DMS153 (cell line): ENCODE data around the gene IL15.
"Not testable (repeated sequence)": the region's sequence is repeated elsewhere in the genome, so short reads cannot be mapped to it uniquely, and the experiment has no call there.

Experiments
- DNase-seq: peaks from one replicate; lab custom pipeline; 2025; lab: John Stamatoyannopoulos, UW

Gene IL15, protein sequence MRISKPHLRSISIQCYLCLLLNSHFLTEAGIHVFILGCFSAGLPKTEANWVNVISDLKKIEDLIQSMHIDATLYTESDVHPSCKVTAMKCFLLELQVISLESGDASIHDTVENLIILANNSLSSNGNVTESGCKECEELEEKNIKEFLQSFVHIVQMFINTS

DNA sequence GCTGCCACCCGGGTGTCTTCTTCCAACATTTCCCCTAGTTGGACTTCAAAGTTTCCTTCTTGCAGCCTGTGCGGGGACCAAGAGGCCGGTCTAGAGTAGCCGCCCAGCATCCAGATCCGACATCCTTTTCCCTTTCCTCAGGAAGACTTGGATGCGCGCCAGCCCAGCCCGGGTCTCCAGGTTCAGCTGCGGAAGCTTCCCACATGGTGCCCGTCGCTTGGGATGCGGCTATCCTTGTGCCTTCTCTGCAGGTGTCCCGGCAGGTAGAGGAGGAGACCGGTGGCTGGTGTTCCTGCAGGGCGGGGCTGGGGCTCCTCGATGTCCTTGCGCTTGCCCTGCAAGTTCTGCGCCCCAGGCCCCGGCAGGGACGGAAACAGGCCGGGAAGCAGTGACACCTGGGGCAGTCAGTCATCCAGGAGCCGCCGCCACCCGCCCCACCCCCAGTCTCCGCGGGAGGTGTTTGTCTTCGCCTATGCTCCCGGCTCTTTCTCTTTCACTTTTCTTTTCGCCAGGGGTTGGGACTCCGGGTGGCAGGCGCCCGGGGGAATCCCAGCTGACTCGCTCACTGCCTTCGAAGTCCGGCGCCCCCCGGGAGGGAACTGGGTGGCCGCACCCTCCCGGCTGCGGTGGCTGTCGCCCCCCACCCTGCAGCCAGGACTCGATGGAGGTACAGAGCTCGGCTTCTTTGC lies at the start of gene IL15:
Gene IL15, plus strand, starts transcription at position 502 of the 689 bp plus-strand sequence. CDS start 82,882 bp downstream, outside the sequence.
- peak; percentile 75 for DNase-seq

DNA sequence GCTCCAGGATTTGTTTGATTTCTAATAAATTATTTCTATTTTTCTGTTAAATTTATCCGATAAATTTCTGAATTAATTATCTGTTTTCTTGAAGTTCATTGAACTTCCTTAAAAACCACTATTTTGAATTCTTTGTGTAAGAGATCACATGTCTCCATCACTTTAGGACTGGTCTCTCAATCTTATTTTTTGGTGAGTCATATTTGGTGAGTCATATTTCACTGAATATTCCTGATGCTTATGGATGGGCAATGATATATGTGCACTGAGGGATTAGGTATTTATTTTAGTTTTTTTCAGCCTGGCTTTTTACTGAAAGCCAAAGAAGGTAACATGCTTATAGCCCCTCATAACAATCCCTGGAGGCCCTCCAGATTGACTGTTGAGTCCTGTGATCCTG lies 48.5 kb upstream of the IL15 start:
- DNase-seq, result no peak

DNA sequence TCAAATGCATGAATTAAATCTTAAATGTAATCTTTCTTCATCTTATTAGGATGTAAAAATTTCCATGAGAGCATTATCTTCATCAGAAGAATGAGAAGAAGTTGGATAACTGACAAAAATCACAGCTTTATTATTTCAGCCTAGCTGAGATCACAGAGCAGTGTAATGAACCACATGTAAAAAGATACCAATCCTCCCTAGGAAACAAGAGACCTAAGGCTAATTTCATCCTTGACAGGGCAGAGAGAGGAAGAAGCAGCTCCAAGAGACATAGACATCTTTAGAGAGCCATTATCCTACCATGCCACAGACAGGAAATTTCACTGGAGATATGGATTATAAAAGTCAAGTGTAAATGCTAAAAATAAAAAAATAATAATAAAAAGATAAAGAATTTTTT lies 40.9 kb upstream of the IL15 start:
- DNase-seq, result no peak

DNA sequence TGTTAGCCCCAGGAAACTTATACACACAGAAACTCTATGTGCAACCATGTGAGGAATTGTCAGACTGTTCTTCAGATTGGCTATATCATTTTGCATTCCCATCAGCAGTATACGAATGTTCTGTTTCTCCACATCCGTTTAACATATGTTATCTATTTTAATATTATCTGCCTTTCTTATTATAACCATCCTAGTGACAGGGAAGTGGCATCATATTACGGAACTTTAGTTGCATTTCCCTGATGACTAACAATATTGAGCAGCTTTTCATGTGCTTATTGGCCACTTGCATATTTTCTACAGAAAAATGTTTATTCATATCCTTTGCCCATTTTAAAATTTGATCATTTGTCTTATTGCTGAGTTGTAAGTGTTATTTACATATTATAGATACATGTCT lies 36.5 kb upstream of the IL15 start:
- no peak for DNase-seq

DNA sequence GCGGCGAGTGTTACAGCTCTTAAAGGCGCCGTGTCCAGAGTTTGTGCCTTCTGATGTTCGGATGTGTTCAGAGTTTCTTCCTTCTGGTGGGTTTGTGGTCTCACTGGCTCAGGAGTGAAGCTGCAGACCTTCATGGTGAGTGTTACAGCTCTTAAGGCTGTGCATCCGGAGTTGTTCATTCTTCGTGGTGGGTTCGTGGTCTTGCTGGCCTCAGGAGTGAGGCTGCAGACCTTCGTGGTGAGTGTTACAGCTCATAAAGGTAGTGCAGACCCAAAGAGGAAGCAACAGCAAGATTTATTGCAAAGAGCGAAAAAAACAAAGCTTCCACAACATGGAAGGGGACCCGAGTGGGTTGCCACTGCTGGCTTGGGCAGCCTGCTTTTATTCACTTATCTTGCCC lies 31.7 kb upstream of the IL15 start:
- not testable (repeated sequence) for DNase-seq

DNA sequence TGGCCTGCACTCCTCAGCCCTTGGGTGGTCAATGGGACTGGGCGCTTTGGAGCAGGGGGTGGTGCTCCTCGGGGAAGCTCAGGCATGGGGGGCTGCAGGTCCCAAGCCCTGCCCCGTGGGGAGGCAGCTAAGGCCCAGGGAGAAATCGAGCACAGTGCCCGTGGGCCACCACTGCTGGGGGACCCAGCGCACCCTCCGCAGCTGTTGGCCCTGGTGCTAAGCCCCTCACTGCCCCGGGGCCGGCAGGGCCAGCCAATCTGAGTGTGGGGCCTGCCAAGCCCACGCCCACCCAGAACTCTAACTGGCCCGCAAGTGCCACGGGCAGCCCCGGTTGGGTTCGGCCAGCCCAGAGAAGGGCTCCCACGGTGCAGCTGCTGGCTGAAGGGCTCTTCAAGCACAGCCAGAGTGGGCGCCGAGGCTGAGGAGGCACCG lies 30.9 kb upstream of the IL15 start:
- DNase-seq, result no peak

DNA sequence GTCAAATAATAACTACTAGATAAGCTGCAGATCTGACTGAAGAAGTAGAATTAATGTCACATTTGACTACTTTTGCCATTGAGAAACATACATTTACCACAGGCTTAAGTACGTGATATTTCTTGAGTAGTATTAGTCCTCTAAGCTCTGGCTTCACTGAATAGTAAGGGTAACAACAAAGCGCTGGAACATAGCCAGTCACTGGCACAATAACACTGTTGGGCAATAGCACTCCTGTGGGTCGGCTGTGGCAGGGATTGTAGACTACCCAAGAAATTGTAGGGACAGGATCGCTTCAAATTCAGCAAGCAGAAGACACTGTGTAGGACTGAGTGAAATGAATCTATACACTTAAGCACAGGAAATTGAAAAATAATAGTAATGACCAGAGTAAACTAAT lies 27.1 kb upstream of the IL15 start:
- no peak for DNase-seq

DNA sequence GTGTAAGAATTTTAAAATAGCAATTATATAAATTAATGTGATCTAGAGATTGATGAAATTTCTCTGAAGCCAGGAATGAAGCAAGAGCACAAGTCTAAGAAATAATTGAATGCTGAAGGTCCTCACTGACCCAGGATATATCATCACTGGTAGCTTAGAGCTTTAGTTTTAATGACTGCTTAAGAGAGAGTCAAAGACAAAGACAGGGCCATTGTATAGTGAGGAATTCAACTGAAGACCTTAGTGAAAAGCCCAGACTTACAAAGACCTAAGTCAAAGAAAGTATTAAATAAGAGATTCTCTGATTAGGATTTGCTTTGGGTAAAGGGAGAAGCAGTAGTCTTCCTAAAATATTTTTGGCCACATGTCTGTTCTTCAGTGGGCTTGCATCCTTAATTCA lies 26.0 kb upstream of the IL15 start:
- no peak for DNase-seq

DNA sequence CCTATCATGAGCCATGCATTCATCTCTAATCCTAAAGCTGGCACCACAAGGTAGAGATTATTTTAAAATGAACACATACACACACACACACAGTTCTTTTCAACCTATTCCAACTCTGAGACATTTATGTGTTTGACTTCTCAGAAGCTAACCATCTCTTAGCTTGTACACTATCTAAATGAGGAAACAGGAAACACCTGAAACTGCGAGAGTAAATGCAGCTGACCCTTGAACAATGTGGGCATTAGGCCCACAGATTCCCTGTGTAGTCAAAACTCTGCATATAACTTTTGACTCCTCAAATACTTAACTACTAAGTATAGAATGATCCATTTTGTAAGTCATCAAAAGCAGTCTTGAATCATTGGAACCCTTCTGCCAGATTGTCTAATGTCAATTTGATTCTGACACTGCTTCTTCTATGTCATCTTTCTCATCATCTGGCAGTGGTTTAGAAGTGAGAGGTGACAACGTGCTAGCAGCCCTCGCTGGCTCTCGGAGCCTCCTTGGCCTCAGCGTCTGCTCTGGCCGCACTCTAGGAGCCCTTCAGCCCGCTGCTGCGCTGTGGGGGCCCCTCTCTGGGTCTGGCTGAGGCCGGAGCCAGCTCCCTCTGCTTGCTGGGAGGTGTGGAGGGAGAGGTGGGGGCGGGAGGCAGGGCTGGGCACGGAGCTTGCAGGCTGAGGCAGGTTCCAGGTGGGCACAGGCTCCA lies 21.4 kb upstream of the IL15 start:
- no peak for DNase-seq

DNA sequence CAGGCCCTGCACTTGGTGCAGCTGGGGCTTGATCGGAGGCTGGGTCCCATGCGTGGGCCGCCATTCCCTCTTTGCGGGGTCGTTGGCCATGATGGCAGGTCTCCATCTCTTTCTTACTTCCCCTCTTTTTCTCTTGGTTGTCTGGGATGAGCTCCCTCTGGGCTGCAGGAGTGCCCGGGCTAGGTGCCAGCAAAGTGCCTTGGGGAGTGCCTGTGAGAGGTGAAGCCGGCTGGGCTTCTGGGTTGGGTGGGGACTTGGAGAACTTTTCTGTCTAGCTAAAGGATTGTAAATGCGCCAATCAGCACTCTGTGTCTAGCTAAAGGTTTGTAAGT lies 20.8 kb upstream of the IL15 start:
- DNase-seq, result not testable (repeated sequence)

DNA sequence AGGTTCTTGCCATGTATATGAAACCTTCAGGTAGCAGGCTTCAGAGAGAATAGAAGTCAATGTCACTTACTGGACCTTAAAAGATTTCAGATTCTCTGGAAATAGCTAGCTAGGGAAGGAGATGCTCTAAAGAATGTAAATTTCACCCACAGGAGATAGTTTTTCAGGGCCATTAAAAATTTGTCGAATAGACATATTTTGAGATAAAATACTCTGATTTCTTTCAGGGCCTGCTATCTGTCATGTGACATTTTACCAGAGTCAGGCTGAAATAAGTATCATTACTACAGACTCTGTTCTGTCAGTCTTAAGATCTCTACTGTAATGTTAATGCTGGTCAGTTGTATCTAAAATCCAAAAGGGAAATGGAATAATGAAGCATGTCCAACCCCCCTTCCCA lies 15.7 kb upstream of the IL15 start:
- DNase-seq, result no peak

DNA sequence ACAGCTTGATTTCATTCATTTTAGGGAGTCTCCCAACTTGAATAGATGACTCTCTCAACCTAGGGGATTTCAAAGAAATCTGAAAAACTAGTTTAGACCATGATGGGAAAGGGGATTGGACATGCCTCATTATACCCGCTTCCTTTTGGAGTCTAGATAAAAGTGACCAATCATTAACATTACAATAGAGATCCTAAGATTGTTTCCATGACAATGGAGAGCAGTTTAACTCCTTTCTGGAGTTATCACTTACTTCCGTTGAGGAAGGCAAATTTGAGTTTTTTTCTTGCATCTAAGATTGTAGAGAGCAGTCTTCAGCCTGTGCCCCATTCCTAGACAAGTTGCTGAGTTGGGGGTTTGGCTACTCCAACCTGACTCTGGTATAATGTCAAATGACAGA lies 11.4 kb upstream of the IL15 start:
- DNase-seq, result no peak

DNA sequence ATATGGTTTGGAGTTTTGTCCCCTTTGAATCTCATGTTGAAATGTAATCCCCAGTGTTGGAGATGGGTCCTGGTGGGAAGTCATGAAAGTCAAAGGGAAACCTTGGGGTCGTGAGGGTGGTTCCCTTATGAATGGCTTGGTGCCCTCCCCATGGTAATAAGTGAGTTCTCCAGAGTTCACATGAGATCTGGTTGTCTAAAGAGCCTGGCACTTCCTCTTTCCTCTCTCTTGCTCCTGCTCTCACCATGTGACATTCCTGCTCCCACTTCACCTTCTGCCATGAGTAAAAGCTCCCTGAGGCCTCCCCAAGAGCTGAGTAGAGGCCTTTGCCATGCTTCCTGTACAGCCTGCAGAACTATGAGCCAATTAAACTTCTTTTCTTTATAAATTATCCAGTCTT lies 5.5 kb upstream of the IL15 start:
- DNase-seq, result no peak

DNA sequence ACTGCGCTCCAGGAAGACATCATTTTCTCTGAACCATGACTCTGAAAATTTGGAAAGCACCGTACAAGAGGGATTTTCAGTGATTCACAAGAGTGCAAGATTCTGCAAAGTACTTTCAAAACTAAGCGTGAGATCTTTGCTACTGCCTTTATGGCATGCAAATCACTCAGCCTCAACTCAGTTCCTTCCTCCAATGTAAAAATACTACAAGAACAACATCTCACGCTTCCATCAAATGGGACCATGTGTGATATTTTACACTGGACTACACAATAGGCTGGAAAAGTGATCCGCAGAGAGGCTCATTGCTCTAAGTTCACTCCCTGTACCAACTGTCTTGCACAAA lies 674 bp upstream of the IL15 start:
- no peak for DNase-seq

DNA sequence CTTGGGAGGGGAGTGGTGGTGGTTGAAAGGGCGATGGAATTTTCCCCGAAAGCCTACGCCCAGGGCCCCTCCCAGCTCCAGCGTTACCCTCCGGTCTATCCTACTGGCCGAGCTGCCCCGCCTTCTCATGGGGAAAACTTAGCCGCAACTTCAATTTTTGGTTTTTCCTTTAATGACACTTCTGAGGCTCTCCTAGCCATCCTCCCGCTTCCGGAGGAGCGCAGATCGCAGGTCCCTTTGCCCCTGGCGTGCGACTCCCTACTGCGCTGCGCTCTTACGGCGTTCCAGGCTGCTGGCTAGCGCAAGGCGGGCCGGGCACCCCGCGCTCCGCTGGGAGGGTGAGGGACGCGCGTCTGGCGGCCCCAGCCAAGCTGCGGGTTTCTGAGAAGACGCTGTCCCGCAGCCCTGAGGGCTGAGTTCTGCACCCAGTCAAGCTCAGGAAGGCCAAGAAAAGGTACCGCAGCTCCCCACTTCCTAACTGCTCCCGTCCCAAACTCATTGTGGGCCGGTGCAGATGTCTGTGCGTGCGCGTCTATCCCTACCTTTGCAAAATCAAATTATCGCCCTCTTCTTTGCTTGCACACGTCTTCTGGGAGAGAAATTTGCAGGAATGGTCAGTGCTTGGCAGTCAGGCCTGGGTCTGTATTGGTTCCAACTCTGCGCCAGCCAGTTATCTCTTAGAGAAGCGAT lies 533 bp downstream of the IL15 start:
- DNase-seq, result no peak

DNA sequence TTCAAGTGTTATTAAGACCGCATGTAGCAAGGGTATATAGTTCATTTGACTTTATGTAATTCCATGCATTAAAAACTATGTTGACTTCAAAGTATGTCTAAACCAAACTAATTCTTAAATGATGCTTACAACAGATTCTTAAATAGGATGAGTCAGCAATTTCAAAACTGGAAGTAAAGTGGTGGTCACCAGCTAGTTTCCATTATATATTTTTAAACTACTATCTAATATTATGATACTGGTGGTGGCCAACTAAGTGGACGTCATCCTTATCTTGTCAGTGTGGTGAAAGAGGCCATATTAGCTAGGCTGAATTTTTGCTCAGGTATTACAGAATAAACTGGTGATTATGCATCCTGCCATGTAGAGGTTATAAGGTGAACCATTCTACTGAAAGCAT lies 1.2 kb downstream of the IL15 start:
- no peak for DNase-seq

DNA sequence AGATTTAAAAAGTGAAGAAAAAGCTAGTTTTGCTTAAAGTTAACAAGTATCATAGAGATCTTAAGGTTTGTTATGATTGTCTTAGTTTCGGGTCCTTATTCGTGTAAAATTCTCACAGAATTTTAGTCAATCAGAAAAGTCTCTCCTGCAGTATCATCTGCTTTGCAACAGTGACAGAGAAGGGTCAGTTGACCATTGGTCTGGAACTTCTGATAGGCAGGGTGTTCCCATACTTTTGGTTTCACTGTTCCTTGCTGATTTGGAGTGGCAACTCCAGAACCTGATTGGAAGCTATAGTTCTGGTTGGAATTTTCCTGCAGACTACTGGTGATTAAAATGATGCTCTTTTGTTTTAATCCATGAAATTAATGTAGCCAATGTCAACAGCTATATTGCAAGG lies 1.8 kb downstream of the IL15 start:
- DNase-seq, result no peak

DNA sequence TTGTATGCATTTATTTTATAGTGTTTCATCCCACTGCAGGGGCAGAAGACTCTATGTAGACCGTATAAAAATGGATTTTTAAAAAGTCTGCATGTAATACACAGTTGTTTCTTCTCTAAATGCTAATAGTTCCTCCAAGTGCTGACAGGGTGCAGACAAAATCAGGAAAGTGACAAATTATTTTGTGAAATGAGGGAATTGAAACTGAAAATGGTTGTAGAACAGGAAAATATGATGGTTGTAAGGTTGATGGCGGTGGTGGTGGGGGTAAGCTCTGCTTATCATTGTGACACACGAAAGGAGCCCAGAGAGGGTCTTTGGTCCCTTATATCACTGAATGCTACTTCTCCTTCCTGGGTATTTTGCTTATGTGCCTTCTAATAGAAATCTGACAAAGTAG lies 4.3 kb downstream of the IL15 start:
- DNase-seq, result no peak

DNA sequence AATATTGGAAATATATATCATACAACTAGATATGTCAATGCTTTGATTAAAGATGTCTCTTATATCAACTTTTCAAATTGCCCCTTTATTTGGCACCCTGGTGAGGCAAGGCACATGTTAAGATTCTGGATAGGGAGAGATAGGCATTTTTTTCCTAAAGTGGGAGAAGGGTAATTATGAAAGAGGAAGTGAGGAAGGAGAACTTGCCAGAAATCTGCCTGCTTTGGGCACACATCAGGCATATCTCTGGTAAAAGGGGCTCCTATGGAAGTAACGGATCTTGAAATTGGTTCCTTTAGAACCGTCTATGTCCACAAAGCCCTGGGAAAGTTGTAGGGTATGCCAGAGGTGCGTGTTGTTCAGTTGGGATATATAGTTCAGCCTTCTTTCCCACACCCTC lies 5.7 kb downstream of the IL15 start:
- DNase-seq, result no peak

DNA sequence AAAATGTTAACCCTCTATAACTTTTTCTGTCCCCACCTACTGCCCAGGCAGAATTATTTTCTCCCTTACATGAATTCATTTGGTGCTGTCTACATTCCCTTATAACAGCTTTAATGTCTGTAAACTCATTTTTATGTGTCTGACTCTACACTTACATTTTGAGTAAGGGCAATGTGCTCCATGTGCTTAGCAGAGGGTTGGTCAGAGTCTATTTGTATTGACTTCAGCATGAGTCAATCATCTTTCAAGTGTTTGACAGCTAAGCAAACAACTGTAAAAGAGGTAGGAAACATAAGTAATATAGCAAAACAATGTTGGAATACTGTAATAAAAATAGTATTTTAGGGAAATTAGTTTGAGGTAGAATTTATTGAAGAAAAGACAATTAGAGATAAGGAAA lies 6.3 kb downstream of the IL15 start:
- DNase-seq, result peak; percentile 17

DNA sequence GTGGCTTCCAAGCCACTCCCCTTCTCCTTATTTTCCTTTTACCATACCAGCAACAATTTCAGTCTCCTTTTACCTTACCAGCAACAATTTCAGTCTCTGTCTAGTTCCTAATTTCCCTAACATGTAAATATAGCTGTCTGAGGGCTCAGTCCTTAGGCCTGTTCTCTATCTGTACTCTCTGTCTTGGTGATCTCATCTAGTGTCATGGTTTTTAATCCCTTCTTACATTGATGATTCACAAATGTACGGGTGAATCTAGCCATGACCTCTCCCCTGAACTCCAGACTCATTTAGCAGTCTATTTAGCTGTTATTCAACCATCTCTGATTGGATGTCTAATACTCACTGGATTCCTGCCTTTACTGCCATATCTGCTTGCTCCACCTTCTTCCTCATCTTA lies 7.2 kb downstream of the IL15 start:
- DNase-seq, result no peak

DNA sequence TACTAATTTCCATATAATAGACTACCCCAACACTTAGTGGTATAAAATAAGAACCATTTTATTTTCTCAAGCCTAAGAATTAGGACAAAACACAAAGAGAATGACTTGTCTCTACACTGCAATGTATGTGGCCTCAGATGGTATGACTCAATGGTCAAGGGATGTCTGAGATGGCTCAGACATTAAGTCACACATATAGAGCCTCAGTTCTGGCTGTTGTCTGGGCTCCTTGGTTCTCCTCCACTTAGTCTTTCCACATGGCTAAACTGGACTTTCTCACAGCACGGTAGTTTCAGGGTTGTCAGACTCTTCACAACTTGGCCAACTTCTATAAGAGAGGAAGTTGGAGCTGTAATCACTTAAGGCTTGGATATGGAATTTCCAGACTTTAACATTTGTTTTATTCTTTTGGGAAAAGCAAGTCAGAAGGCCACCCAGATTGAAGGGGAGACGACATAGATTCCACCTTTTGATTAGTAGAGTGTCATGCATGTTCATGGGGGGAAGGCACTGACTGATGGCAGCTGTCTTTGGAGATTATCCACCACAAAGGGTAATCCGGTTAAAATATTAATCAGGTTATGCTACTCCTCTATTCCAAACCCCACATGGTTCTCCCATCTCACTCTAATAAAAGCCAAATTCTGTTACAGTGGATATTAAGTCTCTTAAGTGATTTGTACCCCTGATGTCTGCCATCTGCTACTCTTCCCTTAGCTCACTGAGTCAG lies 9.4 kb downstream of the IL15 start:
- no peak for DNase-seq

DNA sequence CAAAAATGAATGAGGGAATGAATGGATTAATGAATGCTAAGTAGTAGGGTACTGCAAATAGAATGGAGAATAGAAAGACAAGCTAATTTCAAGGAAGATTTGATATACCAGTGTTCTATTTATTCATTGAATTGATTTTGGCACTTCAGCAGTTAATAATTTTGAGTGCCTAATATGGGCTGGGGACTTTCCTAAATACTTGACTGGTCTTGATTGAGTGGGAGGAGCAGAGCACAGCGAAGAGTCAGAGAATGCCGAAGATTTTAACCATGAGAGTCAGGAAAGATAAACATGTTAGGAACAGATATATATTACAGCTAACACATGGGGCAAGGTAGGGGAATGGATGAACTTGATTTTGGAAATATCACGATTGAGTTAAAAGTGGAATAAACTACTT lies 10.6 kb downstream of the IL15 start:
- no peak for DNase-seq
